GM10266 (cell line): ENCODE data around the gene CTIF.

Source experiments
- DNase-seq: peaks from one replicate; pipeline ENCODE4 v3.0.0; 2012; ENCODE audit errors: extremely low spot score
- TF ChIP-seq, protein P1 (sequence below): IDR thresholded peaks from 2 replicates; pipeline ENCODE4 v1.5.1; 2012; ENCODE audit warnings: mild to moderate bottlenecking, low read depth; ENCODE audit not compliant: control insufficient read depth, insufficient read depth; ENCODE audit errors: missing control alignments

CTIF gene

DNA sequence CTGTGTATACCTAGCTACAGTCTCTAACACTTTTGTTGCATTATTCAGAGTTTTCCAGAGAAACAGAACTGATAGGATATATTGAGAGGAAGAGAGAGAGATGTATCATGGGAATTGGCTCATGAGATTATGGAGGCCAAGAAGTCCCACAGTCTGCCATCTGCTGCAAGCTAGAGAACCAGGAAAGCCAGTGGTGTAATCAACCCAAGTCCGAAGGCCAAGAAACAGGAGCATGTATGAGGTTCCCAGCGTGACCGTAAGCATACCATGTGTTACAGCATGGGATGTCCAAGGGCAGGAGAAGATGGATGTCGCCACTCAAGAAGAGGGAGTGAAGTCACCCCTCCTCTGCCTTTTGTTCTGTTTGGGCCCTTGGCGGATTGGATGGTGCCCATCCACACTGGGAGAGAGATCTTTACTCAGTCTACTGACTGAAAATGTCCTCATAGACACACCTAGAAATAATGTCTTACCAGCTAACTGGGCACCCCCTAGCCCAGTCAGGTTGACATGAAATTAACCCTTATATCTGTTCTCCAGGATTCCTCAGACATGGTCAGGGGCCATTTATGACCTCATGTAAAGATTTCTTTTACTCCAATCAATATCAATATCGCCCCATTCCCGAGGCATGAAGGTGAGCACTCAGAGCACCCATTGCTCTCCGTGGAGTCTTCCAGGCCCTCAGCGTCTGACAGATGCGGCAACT, 179.6 kb downstream of the CTIF start:
- no peak for DNase-seq
- TF ChIP-seq, protein P1, sequence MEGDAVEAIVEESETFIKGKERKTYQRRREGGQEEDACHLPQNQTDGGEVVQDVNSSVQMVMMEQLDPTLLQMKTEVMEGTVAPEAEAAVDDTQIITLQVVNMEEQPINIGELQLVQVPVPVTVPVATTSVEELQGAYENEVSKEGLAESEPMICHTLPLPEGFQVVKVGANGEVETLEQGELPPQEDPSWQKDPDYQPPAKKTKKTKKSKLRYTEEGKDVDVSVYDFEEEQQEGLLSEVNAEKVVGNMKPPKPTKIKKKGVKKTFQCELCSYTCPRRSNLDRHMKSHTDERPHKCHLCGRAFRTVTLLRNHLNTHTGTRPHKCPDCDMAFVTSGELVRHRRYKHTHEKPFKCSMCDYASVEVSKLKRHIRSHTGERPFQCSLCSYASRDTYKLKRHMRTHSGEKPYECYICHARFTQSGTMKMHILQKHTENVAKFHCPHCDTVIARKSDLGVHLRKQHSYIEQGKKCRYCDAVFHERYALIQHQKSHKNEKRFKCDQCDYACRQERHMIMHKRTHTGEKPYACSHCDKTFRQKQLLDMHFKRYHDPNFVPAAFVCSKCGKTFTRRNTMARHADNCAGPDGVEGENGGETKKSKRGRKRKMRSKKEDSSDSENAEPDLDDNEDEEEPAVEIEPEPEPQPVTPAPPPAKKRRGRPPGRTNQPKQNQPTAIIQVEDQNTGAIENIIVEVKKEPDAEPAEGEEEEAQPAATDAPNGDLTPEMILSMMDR: no peak

DNA sequence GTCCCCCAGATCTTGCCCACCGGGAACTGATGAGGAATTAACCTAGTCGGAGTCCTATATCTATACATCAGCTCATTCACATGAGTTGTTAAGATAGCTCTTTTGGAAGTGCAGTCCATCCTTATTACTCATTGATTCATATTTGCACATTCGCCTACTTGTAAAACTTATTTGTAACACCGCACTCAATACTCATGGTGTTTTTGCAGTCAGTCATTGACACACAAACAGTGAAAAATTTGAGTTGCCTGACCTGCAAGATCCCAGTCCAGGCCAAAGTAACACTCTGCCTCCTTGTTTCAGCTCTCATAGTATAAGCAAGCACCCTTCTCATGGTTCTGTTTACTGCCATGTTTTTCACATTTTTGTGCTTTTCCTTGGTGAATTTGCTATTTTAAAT, 180.6 kb downstream of the CTIF start:
- DNase-seq: no peak
- TF ChIP-seq, protein P1: no peak

DNA sequence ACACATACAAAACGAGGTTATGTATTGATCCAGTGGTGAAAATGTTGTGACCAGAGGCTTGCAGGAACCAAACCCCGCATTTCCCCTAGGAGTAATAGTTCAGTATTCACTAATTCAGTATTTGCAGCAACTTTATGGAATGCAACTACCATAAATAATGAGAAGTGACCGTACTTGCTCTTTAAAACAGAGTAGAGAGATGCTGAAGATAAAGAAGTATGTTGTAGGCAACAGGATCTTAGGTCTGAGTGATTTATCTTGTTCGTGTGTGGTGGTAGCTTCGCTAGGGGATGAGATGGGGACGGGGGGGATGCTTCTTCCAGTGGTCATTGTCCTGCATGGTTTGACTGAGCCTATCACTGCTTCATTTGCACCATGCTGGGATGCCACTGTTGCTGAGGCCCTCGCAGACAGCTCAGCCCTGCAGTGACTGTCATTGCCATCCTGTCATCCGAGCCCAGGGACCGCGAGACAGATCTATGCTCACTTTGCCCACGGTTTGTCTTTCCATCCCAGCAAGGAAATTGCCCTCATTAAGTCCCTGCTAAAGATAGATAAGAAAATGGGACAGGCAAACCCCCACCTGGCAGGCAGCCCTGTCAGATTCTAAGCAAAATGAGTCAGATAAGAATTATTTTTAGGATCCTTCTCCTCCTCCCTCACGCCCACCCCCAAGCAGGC, 181.3 kb downstream of the CTIF start:
- no peak for DNase-seq
- TF ChIP-seq, protein P1: no peak

DNA sequence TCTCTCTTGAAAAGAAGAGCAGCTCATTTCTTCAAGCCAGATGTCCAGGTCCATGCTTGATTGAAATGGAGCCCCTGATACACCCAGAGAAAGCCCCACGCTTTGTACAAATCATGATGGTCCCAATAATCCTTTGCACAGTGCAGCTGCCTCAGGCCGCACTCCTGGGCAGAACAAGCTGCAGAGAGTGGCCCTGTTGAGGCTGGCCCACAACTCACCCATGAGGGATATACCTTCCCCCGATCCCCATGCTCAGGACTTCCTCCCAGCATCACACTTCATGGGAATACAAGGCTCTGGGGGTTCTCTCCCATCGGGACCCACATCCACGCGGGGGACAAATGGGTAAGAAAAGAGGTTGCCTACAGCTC, 181.8 kb downstream of the CTIF start:
- DNase-seq: no peak
- TF ChIP-seq, protein P1: no peak

DNA sequence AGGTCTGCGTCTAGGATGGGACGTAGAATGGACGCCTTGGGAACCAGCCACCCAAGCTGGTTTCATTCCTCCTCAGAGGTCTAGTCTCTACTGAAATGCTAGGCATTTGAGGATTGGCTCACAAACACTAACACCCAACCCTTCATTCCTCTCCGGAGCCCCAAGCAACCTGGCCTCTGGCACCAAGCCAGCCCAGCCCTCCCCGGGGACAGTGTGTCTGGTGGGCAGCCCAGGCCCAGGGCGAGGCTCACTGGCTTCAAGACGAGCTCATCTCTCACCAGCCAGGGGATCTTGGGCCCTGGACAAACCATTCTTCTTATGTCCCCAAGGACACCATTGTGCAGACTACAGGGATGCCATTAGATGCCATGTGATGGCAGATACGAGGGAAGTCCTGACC, 182.5 kb downstream of the CTIF start:
- TF ChIP-seq, protein P1: no peak
- DNase-seq: no peak

DNA sequence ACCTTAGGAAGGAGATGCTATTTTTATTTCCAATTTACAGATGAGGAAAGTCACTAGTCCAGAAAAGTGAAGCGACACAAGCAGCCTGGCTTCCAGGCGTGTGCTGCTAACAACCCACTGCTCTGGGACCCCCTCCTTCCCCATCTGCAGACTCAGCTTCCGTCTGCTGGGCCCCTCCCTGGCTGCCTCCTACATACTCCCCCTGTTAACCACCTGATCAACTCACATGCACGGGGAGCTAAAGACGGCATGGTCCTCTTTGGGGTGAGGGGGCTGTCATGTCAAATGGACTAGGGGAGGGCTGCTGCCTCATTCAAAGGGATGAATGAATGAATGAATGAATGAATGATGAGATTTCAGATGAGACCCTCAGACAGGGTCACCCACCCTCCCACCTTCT, 184.2 kb downstream of the CTIF start:
- TF ChIP-seq, protein P1: no peak
- no peak for DNase-seq

DNA sequence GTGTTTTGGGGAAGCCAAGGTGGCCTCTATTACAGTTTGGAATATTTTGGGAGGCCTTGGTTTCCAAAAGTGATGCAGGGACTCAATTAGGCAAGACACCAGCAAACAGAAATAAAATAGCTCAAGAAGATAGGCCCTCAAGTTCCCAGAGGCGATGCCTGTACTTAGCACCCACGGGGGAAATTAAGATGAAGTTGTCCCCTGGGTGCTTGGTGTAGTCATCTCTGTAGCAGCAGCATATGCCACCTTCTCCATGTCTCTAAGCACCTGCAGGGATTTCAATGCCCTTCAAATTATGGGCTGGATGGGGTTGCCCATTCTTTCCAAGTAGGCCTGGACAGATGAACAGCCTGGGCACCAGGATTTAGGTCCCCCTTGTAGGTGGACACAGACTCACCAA, 185.0 kb downstream of the CTIF start:
- DNase-seq: no peak
- TF ChIP-seq, protein P1: no peak
